AG04450 (cell line): ENCODE data around the gene TRAPPC12. TPM values are rescaled to one million over a fixed set of nuclear protein-coding genes. Genes with fewer than 3 reads are reported as not detected.

Source experiments
- CTCF ChIA-PET: fragments of 300-600, 350-600 bp; formaldehyde crosslinking; extraction: SDS; loops from one replicate; lab custom pipeline; 2022; ENCODE audit warnings: antibody characterized with exemption, inconsistent platforms; lab: Charles Lee
- POLR2A ChIA-PET: fragments of 350-600 bp; formaldehyde crosslinking; extraction: SDS; loops from one replicate; lab custom pipeline; 2021; ENCODE audit warnings: antibody characterized with exemption, inconsistent platforms; lab: Yijun Ruan, JAX
- DNase-seq: peaks from one replicate; pipeline ENCODE4 v3.0.0-alpha.2; 2011; ENCODE audit warnings: low read depth, low spot score
- H3K27ac ChIP-seq: one replicate; pipeline ENCODE4 v1.5.1; 2012; ENCODE audit warnings: low read depth, low read length, control low read depth
- H3K27me3 ChIP-seq: one replicate; pipeline ENCODE4 v1.6.0; 2012; ENCODE audit warnings: low read length; ENCODE audit not compliant: control insufficient read depth, insufficient read depth
- H3K4me3 ChIP-seq: 2 replicates; pipeline ENCODE4 v1.5.1; 2011; ENCODE audit warnings: mild to moderate bottlenecking, low read depth, low read length, control low read depth
- H3K9me3 ChIP-seq: 2 replicates; pipeline ENCODE4 v1.5.1; 2012; ENCODE audit warnings: low read length; ENCODE audit not compliant: control insufficient read depth, insufficient read depth
- CTCF ChIP-seq: IDR thresholded peaks from 2 replicates; pipeline ENCODE4 v1.5.1; 2011; ENCODE audit warnings: low read depth, low read length, control low read depth, inconsistent platforms
- polyA plus RNA-seq: library from polyadenylated mRNA; depleted of rRNA; stranded (reverse); fragments of >200 nt; gene quantifications from 2 replicates; pipeline ENCODE4 v1.2.3, GENCODE V29; 2011

TRAPPC12 gene
- polyA plus RNA-seq, 1 experiment, result 41.7 TPM

GRCh38 chr2:3403587-3404334 is 24.3 kb downstream of the TRAPPC12 start:
- TF ChIP-seq CTCF, result no peak
- H3K27me3 ChIP-seq, result no peaks in the 10 kb centered on the region
- no peak overlapping the region for H3K27ac ChIP-seq
- H3K4me3 ChIP-seq, result no peak overlapping the region
- no peak for DNase-seq
- ChIA-PET POLR2A (no interaction called here), CTCF (interaction anchor here (2.7 kb wide), 1 partner anchor 20 kb away, joined by 19 read pairs; no protein-coding TSS in a partner anchor)
- no peaks in the 10 kb centered on the region for H3K9me3 ChIP-seq

- ChIA-PET POLR2A (no interaction called here), CTCF (interaction anchor here (2.7 kb wide), 1 partner anchor 19 kb away, joined by 19 read pairs; no protein-coding TSS in a partner anchor)
- no peak for TF ChIP-seq CTCF
- Histone ChIP-seq H3K4me3 (no peak overlapping the region), H3K9me3 (no peaks in the 10 kb centered on the region), H3K27ac (no peak overlapping the region), H3K27me3 (no peaks in the 10 kb centered on the region)
- no peak for DNase-seq
Observed at GRCh38 chr2:3404349-3404894, 24.9 kb downstream of the TRAPPC12 start.

- TF ChIP-seq CTCF, result no peak
- Histone ChIP-seq H3K27ac (no peak overlapping the region), H3K4me3 (no peak overlapping the region), H3K9me3 (no peaks in the 10 kb centered on the region), H3K27me3 (no peaks in the 10 kb centered on the region)
- DNase-seq, result no peak
- ChIA-PET CTCF (interaction anchor here (2.7 kb wide), 1 partner anchor 19 kb away, joined by 19 read pairs; no protein-coding TSS in a partner anchor), POLR2A (no interaction called here)
Observed at GRCh38 chr2:3405307-3405706, 25.8 kb downstream of the TRAPPC12 start.

DNA sequence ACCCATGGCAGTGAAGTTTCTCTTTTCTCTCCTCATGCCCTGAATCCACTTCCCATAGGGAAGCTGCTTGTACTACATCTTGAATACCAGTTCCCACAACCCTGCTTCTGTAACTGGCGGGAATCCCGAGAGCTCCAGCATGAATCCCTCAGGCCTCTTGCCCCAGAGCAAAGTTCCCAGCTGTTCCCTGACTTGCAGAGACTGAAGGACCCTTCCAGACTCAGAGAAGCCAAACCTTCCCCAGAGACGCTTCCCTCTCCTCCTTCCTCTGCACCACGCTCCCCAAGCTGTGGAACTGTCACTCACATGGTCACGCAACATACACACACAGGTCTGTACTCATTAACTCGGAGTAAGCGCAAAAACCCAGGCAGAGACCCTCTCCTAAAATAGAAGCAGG is 26.4 kb downstream of the TRAPPC12 start:
- Histone ChIP-seq H3K27me3 (no peaks in the 10 kb centered on the region), H3K9me3 (no peaks in the 10 kb centered on the region), H3K27ac (no peak overlapping the region), H3K4me3 (no peak overlapping the region)
- DNase-seq, result no peak
- CTCF ChIA-PET, result interaction anchor here (2.7 kb wide), 1 partner anchor 18 kb away, joined by 19 read pairs; no protein-coding TSS in a partner anchor
- no peak for TF ChIP-seq CTCF
- POLR2A ChIA-PET, result no interaction called here

GRCh38 chr2:3406501-3406900 is 27.0 kb downstream of the TRAPPC12 start:
- CTCF ChIA-PET, result interaction anchor here (2.7 kb wide), 1 partner anchor 17 kb away, joined by 19 read pairs; no protein-coding TSS in a partner anchor
- H3K9me3 ChIP-seq, result no peaks in the 10 kb centered on the region
- DNase-seq, result no peak
- TF ChIP-seq CTCF, result no peak
- no peak overlapping the region for H3K4me3 ChIP-seq
- no peak overlapping the region for H3K27ac ChIP-seq
- POLR2A ChIA-PET, result no interaction called here
- H3K27me3 ChIP-seq, result no peaks in the 10 kb centered on the region
